ENCODE measurements around the gene SLC4A1.

SLC4A1 gene

GRCh38 chr17:44283344-44284023 is 15.5 kb upstream of the SLC4A1 start:
- TF ChIP-seq CEBPB (IDR thresholded peaks at IDR 0.05) (no peak), YY1 (IDR thresholded peaks at IDR 0.05; ENCODE audit: low read depth) (no peak), MAX (IDR thresholded peaks at IDR 0.05) (no peak)

GRCh38 chr17:44282264-44282663 is 14.3 kb upstream of the SLC4A1 start:
- TF ChIP-seq MAX (IDR thresholded peaks at IDR 0.05) (no peak), TCF12 (IDR thresholded peaks at IDR 0.05; ENCODE audit: low read depth) (no peak), TAF1 (IDR thresholded peaks at IDR 0.05; ENCODE audit: low read depth) (no peak), YY1 (IDR thresholded peaks at IDR 0.05; ENCODE audit: low read depth) (no peak), ZBTB7A (IDR thresholded peaks at IDR 0.05; ENCODE audit: low read depth) (no peak), CREB1 (IDR thresholded peaks at IDR 0.05; ENCODE audit: low read depth) (no peak), USF1 (IDR thresholded peaks at IDR 0.05) (no peak), TEAD4 (IDR thresholded peaks at IDR 0.05) (no peak), RAD21 (IDR thresholded peaks at IDR 0.05; ENCODE audit: low read depth) (no peak), FOXM1 (IDR thresholded peaks at IDR 0.05; ENCODE audit: borderline replicate concordance, low read depth) (no peak), NFIC (IDR thresholded peaks at IDR 0.05) (no peak), REST (IDR thresholded peaks at IDR 0.05; ENCODE audit: low read depth) (no peak), EGR1 (IDR thresholded peaks at IDR 0.05) (no peak), EP300 (IDR thresholded peaks at IDR 0.05; ENCODE audit: borderline replicate concordance) (no peak), CEBPB (IDR thresholded peaks at IDR 0.05) (no peak)

GRCh38 chr17:44281570-44281969 is 13.6 kb upstream of the SLC4A1 start:
- TF ChIP-seq CREB1 (IDR thresholded peaks at IDR 0.05; ENCODE audit: low read depth) (no peak), TCF12 (IDR thresholded peaks at IDR 0.05; ENCODE audit: low read depth) (no peak), TEAD4 (IDR thresholded peaks at IDR 0.05) (no peak), EGR1 (IDR thresholded peaks at IDR 0.05) (no peak)

GRCh38 chr17:44280392-44280937 is 12.5 kb upstream of the SLC4A1 start:
- TF ChIP-seq NFIC (IDR thresholded peaks at IDR 0.05), result no peak
- TF ChIP-seq EP300 (IDR thresholded peaks at IDR 0.05; ENCODE audit: borderline replicate concordance), result no peak
- no peak for TF ChIP-seq EGR1 (IDR thresholded peaks at IDR 0.05)
- TF ChIP-seq FOXM1 (IDR thresholded peaks at IDR 0.05; ENCODE audit: borderline replicate concordance, low read depth), result no peak
- no peak for TF ChIP-seq MAX (IDR thresholded peaks at IDR 0.05)
- TF ChIP-seq TAF1 (IDR thresholded peaks at IDR 0.05; ENCODE audit: low read depth), result no peak
- no peak for TF ChIP-seq YY1 (IDR thresholded peaks at IDR 0.05; ENCODE audit: low read depth)
- no peak for TF ChIP-seq CREB1 (IDR thresholded peaks at IDR 0.05; ENCODE audit: low read depth)
- TF ChIP-seq TCF12 (IDR thresholded peaks at IDR 0.05; ENCODE audit: low read depth), result no peak
- TF ChIP-seq RAD21 (IDR thresholded peaks at IDR 0.05; ENCODE audit: low read depth), result no peak
- no peak for TF ChIP-seq ZBTB7A (IDR thresholded peaks at IDR 0.05; ENCODE audit: low read depth)
- TF ChIP-seq CEBPB (IDR thresholded peaks at IDR 0.05), result no peak

- TF ChIP-seq TCF12 (IDR thresholded peaks at IDR 0.05; ENCODE audit: low read depth), result no peak
- TF ChIP-seq EP300 (IDR thresholded peaks at IDR 0.05; ENCODE audit: borderline replicate concordance), result no peak
- no peak for TF ChIP-seq CEBPB (IDR thresholded peaks at IDR 0.05)
Measured at GRCh38 chr17:44279666-44280391, 11.9 kb upstream of the SLC4A1 start.

- TF ChIP-seq YY1 (IDR thresholded peaks at IDR 0.05; ENCODE audit: low read depth) (no peak), EP300 (IDR thresholded peaks at IDR 0.05; ENCODE audit: borderline replicate concordance) (no peak), CREB1 (IDR thresholded peaks at IDR 0.05; ENCODE audit: low read depth) (no peak)
Measured at GRCh38 chr17:44279346-44279665, 11.4 kb upstream of the SLC4A1 start.

GRCh38 chr17:44277976-44278375 is 10.0 kb upstream of the SLC4A1 start:
- TF ChIP-seq TAF1 (IDR thresholded peaks at IDR 0.05; ENCODE audit: low read depth) (no peak), REST (IDR thresholded peaks at IDR 0.05; ENCODE audit: low read depth) (no peak)
